ENCODE measurements around the gene GRPEL2.

- no peak for TF ChIP-seq POLR2A (IDR thresholded peaks at IDR 0.05; ENCODE audit: low read depth, low read length)
- TF ChIP-seq CTCF (IDR thresholded peaks at IDR 0.05; ENCODE audit: extremely low read depth in 1 of 2, insufficient read depth in 1 of 2, low read depth in 1 of 2, low read length in 2 of 2): no peak
- TF ChIP-seq POLR2AphosphoS5 (IDR thresholded peaks at IDR 0.05; ENCODE audit: insufficient read depth, low read depth, low read length): no peak
Observed at GRCh38 chr5:149363358-149363757, 18.1 kb downstream of the GRPEL2 start.
